ENCODE measurements around the gene RPS15. TPM values are rescaled to one million over a fixed set of nuclear protein-coding genes. Genes with fewer than 3 reads are reported as not detected.

RPS15 gene
- total RNA-seq, 1 experiment from 2014 or later: 1,696 TPM

DNA sequence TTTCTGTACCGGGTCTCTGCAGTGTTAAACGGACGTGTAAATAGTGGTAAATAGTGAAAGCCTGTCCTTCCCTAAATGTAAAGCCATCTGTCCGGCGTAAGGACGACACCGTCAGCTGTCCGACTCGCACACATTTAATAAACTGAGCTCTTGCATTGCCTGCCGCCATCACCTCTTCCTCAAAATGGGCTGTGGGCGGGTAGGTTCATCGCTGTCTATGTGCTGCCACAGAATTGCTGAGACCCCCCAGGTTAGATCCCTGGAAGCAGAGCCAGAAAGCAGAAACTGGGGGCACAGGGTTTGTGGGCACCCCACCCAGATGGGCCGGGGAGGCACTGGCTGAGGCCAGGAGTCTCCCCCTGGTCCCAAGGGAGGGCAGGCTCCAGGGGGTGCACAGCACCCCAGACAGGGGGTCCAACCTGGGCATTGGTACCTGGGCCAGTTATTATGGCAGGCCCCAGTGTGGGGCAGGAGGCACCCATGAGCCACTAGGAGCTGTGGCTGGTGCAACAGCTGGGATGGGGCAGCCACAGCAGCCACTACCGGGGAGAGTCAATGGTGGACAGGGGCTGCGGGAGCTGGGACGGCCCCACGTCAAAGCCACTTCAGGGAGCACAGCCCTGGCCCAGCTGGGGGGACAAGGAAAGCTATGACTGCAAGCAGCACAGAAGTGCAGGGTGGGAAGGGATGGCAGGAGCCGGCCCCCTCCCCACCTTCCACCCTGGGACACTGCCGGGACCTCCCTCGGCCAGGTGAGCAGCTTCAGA lies 35.1 kb downstream of the RPS15 start:
- BruUV-seq (replicated peaks): no TSS peak
- intact Hi-C loops (cut with micrococcal nuclease; ENCODE audit: unreplicated experiment): no loop called here
- H3K4me1 ChIP-seq (ENCODE audit: insufficient read depth, low read length, poor library complexity, severe bottlenecking): peaks cover 25% of the 10 kb centered on the region
- no peaks in the 10 kb centered on the region for H3K9me3 ChIP-seq (ENCODE audit: low read depth, low read length, poor library complexity, severe bottlenecking)
- peaks cover 39% of the 10 kb centered on the region for H3K27me3 ChIP-seq (replicated peaks; ENCODE audit: insufficient read depth, low read depth, low read length, poor library complexity)
- no peak for DNase-seq (ENCODE audit: low spot score)
- no peak for TF ChIP-seq EZH2 (IDR thresholded peaks at IDR 0.05; ENCODE audit: borderline replicate concordance, low read depth, low read length, poor library complexity, severe bottlenecking)
- TF ChIP-seq, protein P1, sequence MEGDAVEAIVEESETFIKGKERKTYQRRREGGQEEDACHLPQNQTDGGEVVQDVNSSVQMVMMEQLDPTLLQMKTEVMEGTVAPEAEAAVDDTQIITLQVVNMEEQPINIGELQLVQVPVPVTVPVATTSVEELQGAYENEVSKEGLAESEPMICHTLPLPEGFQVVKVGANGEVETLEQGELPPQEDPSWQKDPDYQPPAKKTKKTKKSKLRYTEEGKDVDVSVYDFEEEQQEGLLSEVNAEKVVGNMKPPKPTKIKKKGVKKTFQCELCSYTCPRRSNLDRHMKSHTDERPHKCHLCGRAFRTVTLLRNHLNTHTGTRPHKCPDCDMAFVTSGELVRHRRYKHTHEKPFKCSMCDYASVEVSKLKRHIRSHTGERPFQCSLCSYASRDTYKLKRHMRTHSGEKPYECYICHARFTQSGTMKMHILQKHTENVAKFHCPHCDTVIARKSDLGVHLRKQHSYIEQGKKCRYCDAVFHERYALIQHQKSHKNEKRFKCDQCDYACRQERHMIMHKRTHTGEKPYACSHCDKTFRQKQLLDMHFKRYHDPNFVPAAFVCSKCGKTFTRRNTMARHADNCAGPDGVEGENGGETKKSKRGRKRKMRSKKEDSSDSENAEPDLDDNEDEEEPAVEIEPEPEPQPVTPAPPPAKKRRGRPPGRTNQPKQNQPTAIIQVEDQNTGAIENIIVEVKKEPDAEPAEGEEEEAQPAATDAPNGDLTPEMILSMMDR (conservative IDR thresholded peaks at IDR 0.05; ENCODE audit: low read depth, low read length): no peak
- ChIA-PET POLR2A (ENCODE audit: low non-redundant PET) (interaction anchor here (0.6 kb wide), 1 partner anchor 18 kb away, joined by 10 read pairs; no protein-coding TSS in a partner anchor), CTCF (interaction anchor here (0.6 to 0.7 kb wide), 2 partner anchors 11 to 951 kb away, joined by 3 to 4 read pairs; no protein-coding TSS in a partner anchor)
- no peak overlapping the region for H3K27ac ChIP-seq (ENCODE audit: low read depth, low read length, poor library complexity, severe bottlenecking)
- H3K4me3 ChIP-seq (ENCODE audit: low read depth, low read length, poor library complexity, severe bottlenecking): no peak overlapping the region
- peaks cover 4% of the 10 kb centered on the region for H3K36me3 ChIP-seq (ENCODE audit: insufficient read depth, low read length, poor library complexity, severe bottlenecking)

DNA sequence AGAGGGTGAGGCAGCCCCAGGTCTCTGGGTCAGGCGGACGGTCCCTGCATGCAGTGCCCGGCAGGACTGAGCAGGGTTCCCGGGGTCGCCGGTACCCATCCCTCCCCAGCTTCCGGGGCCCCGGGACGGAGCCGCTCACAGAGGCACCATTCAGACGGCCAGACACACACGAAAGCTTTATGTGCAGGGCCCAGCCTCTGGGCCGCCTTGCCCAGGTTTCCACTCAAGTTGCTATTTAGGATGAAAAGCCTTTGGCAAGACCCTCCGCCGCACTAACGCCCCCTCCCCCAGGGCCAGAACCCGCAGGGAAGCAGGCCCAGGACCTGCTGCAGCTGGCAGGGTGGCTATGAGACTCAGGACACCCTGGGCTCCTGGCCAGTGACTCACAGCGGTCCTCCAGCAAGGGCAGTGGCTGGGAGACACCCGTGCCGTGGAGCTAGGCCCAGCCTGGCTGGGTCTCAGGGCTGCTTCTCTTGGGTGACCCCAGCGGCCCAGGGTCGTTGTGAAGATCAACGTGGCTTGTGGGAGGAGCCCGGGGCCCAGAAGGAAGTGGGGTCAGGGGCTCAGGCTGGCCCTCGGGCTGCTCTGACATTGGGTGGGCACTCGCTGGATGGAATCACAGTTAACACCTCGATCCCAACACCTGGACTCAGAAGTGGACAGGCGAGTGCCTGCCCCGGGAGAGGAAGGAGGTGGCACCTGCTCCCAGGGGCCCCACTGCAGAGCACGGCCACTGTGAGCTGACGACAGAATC lies 36.0 kb downstream of the RPS15 start:
- POLR2A ChIA-PET (ENCODE audit: low non-redundant PET): no interaction called here
- CTCF ChIA-PET: interaction anchor here (0.6 to 0.7 kb wide), 2 partner anchors 12 to 951 kb away, joined by 3 to 4 read pairs; no protein-coding TSS in a partner anchor

DNA sequence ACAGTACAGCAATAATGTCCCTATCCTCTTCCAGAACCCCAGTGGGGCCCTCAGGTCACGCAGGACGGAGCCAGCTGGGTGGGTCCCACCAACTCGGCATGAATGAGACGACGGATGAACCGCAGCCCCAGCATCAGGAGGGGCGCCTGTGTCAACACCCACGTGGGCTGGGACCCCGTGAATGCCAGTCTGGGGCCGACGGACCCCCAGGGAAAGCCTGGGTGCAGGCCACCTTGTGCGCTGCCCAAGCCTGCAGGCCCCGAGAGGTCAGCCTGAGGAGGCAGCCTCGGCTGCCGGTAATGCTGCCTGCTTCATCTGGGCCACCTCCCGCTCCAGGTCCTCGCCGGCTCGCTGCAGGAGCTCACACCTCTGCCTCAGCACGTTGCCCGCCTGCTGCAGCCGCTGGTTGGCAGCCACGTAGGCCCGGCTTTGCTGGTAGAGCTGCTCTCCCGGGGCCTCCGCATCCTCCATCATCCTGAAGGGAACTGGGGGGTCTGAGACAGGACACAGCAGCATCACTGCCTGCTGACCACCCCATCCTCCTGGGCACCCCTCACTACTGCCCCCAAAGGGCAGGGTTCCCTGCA lies 36.7 kb downstream of the RPS15 start:
- H3K36me3 ChIP-seq (ENCODE audit: insufficient read depth, low read length, poor library complexity, severe bottlenecking): peaks cover 4% of the 10 kb centered on the region
- intact Hi-C loops (cut with micrococcal nuclease; ENCODE audit: unreplicated experiment): no loop called here
- H3K27ac ChIP-seq (ENCODE audit: low read depth, low read length, poor library complexity, severe bottlenecking): no peak overlapping the region
- no peaks in the 10 kb centered on the region for H3K9me3 ChIP-seq (ENCODE audit: low read depth, low read length, poor library complexity, severe bottlenecking)
- no peak for DNase-seq (ENCODE audit: low spot score)
- TF ChIP-seq, protein P1 (conservative IDR thresholded peaks at IDR 0.05; ENCODE audit: low read depth, low read length): no peak
- TF ChIP-seq EZH2 (IDR thresholded peaks at IDR 0.05; ENCODE audit: borderline replicate concordance, low read depth, low read length, poor library complexity, severe bottlenecking): no peak
- POLR2A ChIA-PET (ENCODE audit: low non-redundant PET): interaction anchor here (0.5 kb wide), 1 partner anchor 205 kb away, joined by 4 read pairs; no protein-coding TSS in a partner anchor
- H3K27me3 ChIP-seq (replicated peaks; ENCODE audit: insufficient read depth, low read depth, low read length, poor library complexity): peaks cover 26% of the 10 kb centered on the region
- CTCF ChIA-PET: no interaction called here
- H3K4me3 ChIP-seq (ENCODE audit: low read depth, low read length, poor library complexity, severe bottlenecking): no peak overlapping the region
- peaks cover 21% of the 10 kb centered on the region for H3K4me1 ChIP-seq (ENCODE audit: insufficient read depth, low read length, poor library complexity, severe bottlenecking)
- no TSS peak for BruUV-seq (replicated peaks)

More for the DNA sequence above, 36.0 kb downstream of the RPS15 start:
- Histone ChIP-seq H3K36me3 (ENCODE audit: insufficient read depth, low read length, poor library complexity, severe bottlenecking) (peaks cover 4% of the 10 kb centered on the region), H3K9me3 (ENCODE audit: low read depth, low read length, poor library complexity, severe bottlenecking) (no peaks in the 10 kb centered on the region), H3K27ac (ENCODE audit: low read depth, low read length, poor library complexity, severe bottlenecking) (no peak overlapping the region), H3K4me3 (ENCODE audit: low read depth, low read length, poor library complexity, severe bottlenecking) (no peak overlapping the region), H3K27me3 (replicated peaks; ENCODE audit: insufficient read depth, low read depth, low read length, poor library complexity) (peaks cover 30% of the 10 kb centered on the region), H3K4me1 (ENCODE audit: insufficient read depth, low read length, poor library complexity, severe bottlenecking) (peaks cover 24% of the 10 kb centered on the region)
- TF ChIP-seq, protein P1 (conservative IDR thresholded peaks at IDR 0.05; ENCODE audit: low read depth, low read length): no peak
- no peak for TF ChIP-seq EZH2 (IDR thresholded peaks at IDR 0.05; ENCODE audit: borderline replicate concordance, low read depth, low read length, poor library complexity, severe bottlenecking)
- no peak for DNase-seq (ENCODE audit: low spot score)
- BruUV-seq (replicated peaks): no TSS peak
- intact Hi-C loops (cut with micrococcal nuclease; ENCODE audit: unreplicated experiment): no loop called here
